NCI-H1694 (cell line): Measurements from ENCODE around the gene KIF23.
A peak's percentile ranks its signal among the peaks of the same experiment; 100 is the strongest.

ENCODE experiments used
- DNase-seq: peaks from one replicate; lab custom pipeline; 2025; lab: John Stamatoyannopoulos, UW

Gene KIF23

GRCh38 chr15:69466733-69467132 lies 52.6 kb downstream of the KIF23 start:
- no peak for DNase-seq

- DNase-seq: no peak
These were observed 53.5 kb downstream of the KIF23 start for GRCh38 chr15:69467636-69468035.

- no peak for DNase-seq
These were observed 54.3 kb downstream of the KIF23 start for GRCh38 chr15:69468241-69469121.

- DNase-seq: no peak
These were observed 55.5 kb downstream of the KIF23 start for GRCh38 chr15:69469467-69470201.

GRCh38 chr15:69472046-69472445 lies 57.9 kb downstream of the KIF23 start:
- no peak for DNase-seq

GRCh38 chr15:69472562-69472961 lies 58.4 kb downstream of the KIF23 start:
- DNase-seq: no peak

GRCh38 chr15:69474291-69474690 lies 60.1 kb downstream of the KIF23 start:
- no peak for DNase-seq

GRCh38 chr15:69474846-69475455 lies 60.8 kb downstream of the KIF23 start:
- DNase-seq: no peak

- peak; percentile 60 for DNase-seq
These were observed 61.7 kb downstream of the KIF23 start for GRCh38 chr15:69475769-69476358.

- DNase-seq: no peak
These were observed 62.7 kb downstream of the KIF23 start for GRCh38 chr15:69476704-69477473.

GRCh38 chr15:69478259-69478781 lies 64.2 kb downstream of the KIF23 start:
- DNase-seq: peak; percentile 58

- no peak for DNase-seq
These were observed 64.9 kb downstream of the KIF23 start for GRCh38 chr15:69479081-69479480.

- DNase-seq: no peak
These were observed 65.8 kb downstream of the KIF23 start for GRCh38 chr15:69479971-69480370.

GRCh38 chr15:69480932-69481331 lies 66.8 kb downstream of the KIF23 start:
- no peak for DNase-seq

- no peak for DNase-seq
These were observed 68.6 kb downstream of the KIF23 start for GRCh38 chr15:69482686-69483256.

GRCh38 chr15:69484837-69485236 lies 70.7 kb downstream of the KIF23 start:
- no peak for DNase-seq

- no peak for DNase-seq
These were observed 72.4 kb downstream of the KIF23 start for GRCh38 chr15:69486481-69487110.

- DNase-seq: no peak
These were observed 75.0 kb downstream of the KIF23 start for GRCh38 chr15:69489073-69489571.

GRCh38 chr15:69490356-69491037 lies 76.3 kb downstream of the KIF23 start:
- DNase-seq: no peak

- no peak for DNase-seq
These were observed 76.9 kb downstream of the KIF23 start for GRCh38 chr15:69491038-69491505.
